ENCODE measurements around the gene LDLRAD4.
"Not testable (repeated sequence)": the region's sequence is repeated elsewhere in the genome, so short reads cannot be mapped to it uniquely, and the experiment has no call there.

Gene LDLRAD4

DNA sequence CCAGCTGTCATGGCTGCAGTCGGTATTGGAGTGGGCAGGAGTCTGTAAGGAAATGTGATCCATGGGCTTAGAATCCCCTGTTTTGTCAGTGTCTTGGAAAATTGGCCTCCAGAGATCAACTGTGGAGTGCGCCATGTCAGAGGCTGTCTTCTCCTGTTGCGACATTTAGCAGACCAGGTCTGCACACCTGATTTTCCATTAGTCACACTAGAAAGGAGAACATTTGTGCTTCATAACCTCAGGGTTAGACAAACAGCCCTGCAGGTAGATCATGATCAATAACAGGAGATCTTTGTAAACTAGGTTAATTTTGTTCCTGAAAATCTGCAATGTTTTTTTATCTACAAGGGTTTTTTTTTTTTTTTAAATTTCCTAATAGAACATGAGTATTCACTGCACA, 28.0 kb downstream of the LDLRAD4 start:
- DNase-seq (ENCODE audit: low spot score): no peak

DNA sequence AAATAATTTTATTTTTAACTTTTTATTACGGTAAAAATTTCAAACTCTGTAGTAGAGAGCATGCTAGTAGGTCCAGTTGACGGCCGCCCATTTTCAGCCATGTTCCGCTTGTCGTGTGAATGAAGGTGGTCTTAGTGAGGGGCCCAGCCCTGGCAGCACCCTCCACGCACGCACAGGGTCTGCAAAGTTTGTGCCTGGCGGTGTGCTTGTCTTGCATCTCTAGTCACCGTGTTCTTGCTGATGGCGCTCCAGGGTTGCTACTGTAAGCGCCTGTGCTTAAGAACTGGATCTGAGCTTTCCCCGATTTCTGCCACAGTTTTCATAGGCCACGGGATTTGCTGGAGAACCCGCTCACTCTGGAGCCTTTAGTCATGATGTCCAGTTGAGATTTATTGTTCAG, 28.9 kb downstream of the LDLRAD4 start:
- no peak for DNase-seq (ENCODE audit: low spot score)

DNA sequence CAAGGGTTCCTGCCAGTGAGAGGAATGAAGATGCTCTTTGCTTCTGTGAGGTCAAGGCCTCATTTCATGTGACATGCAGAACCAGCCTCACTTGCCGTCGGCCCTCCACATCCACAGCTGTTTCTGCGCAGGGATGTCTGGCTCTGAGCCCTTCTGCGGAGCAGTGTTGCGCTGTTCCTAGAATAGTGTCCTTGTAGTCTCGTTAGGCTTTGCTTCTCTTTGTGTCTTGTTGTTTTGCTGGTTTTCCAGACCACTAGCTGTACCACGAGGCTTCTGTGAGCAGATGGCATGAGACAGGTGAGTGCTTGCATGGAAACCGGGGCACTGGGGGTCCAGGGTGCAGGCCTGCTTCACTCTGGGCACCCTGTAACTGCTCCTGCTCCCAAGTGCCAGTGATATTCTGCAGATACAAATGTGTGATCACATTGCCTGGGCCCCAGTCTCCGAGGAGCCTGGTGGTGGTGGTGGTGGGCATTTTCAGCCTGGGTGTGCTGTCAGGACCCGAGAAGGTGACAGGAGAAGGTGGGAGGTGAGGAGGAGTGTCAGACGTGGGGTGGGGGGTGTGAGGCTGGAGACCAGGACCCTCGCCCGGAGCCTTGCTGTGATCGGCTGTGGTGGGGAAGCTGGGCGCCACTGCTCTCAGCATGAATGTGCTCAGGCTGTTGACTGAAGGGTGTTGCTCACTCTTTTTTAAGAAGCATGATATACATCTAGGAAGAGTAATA, 34.3 kb downstream of the LDLRAD4 start:
- DNase-seq (ENCODE audit: low spot score): no peak

DNA sequence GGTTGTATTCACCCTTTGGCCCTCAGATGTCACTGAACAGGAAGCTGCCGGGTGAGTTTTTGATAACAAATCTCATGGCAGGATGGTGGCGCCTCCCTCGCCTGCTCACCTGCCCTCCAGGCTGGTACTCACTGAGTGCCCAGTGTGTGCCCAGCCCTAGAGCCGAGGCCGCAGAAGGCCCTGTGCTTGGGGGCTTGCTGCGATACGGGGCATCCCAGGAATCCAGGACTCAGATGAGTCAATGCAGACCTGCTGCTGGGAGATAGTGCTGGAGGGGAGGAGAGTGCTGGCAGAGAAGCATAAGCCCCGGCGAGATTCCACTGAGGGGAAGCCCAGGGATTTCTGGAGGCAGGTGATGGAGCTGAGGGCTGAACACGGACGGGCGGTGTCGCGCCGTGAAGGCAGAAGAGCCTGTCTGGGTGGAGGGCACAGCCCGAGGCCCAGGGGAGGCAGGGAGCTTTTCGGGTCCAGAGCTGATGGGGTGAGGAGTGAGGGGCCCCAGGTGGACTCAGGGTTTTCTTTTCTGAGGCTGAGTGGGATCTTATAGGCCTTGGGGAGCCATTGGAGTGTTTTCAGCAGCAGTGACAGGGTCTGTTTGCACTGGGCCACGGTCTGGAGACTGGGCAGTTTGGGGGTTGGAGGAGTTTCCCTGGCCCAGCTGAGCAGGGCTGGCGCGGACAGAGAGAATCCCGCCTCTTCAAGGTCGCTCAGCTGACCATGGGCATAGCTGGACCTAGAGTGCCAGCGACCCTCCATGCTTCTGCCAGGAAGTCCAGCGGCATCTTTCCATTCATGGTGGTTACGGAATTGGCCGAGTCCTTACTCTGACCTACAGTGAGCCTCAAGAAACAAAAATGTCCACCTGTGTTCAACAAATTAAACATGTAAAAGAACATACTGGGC, 35.5 kb downstream of the LDLRAD4 start:
- no peak for DNase-seq (ENCODE audit: low spot score)

DNA sequence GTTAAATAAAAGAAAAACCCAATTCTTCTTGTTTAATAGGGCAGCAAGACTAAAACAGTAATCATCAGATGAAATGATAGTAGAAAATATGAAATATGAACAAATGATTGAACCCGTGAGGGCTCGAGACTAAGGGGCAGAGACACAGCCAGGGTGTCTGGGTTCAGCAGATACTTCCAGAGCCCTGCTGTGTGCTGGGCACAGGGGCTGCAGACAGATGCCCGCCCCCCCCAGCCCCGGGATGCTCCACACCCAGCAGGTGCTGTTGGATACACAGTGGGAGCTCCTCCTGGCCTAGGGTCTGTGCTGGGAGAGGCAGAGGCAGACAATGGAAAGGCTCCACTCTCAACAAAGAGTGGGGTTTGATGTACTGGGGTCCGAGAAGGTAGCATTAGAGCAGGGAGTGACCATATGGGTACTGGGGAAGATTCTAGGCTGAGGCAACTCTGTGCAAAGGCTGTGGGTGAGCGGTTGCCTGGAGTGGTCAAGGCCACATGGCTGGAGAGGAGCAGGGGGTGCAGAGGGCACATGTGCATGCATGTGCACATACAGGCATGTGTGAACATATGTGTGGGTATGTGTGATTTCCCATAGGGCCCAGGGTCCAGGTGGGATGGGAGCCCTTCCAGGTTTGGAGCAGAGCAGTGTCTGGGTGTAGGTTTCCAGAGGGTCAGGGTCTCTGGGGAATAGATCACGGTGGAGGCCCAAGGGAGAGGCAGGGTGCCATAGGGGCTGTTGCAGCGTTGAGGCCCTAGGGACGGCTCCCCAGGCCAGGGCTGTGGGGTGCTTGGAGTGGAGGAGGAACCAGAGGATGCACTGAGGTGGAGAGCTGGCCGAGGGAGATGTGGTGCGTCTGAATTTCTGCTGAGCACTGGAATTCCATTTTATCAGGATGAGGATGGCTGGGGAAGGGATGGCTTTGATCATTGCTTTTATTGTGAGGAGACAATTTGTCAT, 36.7 kb downstream of the LDLRAD4 start:
- DNase-seq (ENCODE audit: low spot score): no peak

DNA sequence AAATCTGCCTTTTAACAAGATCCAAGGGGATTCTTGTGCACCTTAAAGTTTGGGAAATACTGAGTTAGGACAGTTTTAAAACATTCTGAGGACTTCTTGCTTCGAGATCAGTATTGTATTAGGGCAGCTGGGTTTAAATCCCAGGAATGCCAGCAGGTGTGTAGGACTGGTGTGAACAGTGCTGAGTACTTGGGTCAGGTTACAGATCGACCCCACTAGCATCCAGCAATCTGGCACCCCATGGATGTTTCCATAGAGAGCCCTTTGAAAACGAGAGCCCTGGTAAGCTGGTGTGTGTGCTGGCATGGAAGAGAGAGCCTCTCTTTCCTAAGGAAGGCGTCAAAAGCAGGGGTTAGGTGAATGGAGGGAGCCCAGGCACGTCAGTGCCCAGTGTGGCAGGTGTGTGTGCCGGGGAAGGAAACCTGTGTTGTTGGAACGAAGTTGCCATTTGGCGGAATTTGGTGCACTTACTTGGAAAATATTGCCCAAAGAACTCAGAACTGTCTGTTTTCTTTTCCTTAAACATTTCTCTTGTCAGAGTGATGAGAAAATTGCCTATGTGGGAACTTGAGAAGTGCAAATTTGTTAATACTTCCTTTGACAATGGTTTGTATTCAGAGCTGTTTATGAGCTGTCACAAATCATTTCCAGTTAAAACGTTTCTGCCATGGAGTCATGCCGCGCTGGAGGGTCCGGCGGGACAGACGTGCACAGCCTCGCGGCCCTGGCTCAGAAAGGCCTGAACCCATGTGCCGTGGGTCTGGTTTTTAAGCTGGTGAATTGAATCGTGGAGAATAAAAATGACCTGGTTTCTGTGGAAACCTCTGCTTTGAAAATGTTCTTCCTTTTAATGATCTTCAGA, 38.1 kb downstream of the LDLRAD4 start:
- no peak for DNase-seq (ENCODE audit: low spot score)

DNA sequence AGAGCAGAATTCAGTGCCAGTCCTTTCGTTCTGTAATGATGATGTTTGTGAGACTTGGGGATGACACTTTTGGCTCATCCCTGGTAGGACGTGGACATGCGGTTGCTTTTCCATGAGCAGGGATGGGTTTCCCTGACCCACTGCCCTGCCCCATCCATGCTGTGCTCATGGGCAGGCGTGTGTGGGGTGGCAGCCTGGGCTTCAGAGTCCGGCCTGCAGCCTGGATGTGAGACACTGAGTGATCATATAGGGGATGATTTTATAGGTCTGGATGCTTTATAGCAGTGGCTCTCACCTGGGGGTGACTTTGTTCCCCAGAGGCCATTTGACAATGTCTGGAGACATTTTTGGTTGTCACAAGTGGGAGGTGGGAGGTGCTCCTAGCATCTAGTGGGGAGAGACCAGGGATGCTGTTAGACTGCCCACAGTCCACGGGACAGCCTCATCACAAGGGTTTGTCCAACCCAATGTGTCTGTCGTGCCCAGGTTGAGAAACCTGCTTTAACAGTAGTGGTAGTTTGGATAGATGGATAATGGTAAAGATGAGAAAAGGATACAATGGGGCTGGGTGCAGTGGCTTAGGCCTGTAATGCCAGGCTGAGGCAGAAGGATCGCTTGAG, 38.9 kb downstream of the LDLRAD4 start:
- DNase-seq (ENCODE audit: low spot score): no peak

DNA sequence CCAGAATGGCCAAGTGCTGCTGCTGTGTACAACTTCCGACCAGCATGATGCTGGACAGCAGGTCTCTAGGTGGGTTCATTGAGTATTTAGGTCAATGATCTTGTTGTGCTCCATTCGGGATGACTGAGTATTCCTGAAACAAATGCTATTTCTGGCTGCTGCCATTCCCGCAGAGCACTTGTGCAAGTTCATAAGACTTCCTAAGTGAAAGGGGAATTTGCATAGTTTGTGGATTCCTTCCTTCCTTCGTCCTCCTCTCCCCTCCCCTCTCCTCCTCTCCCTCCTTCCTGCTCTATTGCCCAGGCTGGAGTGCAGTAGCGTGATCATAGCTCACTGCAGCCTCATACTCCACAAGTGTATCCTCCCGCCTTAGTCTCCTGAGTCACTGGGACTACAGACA, 40.4 kb downstream of the LDLRAD4 start:
- no peak for DNase-seq (ENCODE audit: low spot score)

DNA sequence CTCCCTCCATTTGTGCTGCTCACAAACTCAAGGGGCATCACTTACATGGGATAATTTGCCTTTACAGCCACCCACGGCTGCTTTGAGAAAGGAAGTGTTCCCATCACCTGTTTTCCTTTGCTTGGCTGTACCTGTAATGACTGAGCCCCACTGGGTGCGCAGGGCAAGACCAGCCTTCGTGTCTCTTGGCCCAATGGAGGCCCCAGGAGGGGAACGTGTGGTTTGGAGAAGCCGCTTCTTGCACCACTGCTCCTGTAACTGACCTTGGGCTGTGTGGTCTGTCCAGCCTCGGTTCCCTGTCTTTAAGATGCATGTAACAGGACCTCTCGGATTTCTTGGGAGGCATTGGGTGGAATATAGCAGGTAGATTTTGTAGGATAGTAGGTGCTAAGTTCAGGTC, 41.1 kb downstream of the LDLRAD4 start:
- no peak for DNase-seq (ENCODE audit: low spot score)

DNA sequence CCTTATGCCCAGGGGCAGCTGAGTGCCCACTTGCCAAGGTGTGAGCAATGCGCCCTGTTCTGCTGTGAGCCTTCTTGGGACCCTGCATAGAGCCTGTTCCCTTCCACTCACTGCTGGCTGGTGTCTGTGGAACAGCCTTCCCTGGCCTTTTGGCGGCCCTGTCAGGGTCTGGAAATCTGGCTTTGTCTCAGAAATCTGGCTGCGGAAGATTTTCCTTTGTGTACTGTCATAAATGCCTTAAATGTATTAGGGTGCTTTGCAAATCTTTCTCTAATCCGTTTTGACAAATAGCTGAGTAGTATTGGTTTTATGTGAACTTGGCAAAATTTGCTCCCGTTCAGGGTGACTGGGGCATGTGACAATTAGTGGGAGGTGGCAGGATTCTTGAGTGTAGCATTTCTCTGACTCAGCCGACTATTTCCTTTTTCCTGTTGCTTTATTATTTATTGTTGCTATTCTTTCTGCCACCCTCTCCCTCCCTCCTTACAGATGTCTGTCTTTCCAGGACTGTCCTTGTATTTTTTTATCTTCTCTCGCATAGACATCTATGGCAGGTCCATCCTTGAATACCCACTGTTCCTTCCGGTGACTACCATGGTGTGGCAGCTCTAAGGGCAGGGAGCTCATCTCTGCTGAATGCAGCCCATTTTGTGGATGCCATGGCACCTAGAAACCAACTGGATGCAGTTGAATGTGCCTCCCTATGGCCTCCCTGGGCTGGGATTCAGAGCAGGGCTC, 41.8 kb downstream of the LDLRAD4 start:
- peak; percentile 13 for DNase-seq (ENCODE audit: low spot score)

DNA sequence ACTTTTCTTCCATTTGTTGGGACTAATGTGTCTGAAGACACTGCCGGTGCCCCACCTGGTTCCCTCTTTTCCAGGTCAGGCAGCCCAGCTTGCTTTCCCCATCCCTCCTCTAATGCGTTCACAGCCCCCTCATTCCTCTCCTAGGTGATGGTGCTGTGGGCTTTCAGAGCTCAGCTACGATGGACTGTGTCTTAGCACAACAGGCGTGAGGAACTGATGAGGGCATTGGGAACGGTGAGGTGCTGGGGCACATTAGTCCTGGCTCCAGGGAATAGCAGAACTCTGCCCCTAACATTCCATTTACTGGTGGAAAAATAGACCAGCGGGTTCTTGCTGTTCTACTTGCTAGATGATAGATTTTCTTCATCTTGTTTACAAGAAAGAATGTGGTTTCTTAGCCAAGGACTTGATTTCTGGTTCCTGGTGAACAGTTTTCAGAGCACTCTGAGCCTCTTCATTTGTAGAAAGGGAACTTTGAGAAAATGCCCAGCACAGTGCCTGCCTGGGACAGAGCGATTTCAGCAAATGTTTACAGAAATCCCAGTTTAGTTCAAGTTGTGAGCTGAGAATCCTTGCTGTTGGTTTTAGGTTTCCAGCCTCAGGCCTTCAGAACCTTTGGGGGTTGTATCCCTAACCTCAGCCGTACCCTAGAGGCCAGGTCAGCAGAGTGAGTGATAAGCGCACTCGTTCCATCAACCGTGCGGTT, 42.5 kb downstream of the LDLRAD4 start:
- no peak for DNase-seq (ENCODE audit: low spot score)

DNA sequence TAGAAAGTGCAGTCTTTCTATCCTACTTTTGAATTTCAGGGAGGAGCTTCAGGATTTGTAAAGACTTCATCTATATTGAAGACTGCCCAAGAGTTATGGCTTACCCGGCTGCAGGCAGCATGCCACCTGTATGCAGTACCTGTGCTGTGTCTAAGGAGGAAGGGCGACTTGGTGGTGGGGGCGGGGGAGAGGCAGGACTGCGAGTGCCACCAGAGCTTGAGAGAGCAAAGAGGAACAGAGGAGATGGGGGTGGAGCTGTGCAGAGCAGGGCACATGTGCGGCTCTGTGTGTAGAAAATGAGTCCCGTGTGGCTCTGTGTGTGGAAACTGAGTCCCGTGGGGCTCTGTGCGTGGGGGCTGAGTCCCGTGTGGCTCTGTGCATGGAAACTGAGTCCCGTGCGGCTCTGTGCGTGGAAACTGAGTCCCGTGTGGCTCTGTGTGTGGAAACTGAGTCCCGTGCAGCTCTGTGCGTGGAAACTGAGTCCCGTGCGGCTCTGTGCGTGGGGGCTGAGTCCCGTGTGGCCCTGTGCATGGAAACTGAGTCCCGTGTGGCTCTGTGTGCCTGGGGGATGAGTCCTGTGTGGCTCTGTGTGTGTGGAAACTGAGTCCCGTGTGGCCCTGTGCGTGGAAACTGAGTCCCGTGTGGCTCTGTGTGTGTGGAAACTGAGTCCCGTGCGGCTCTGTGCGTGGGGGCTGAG, 43.2 kb downstream of the LDLRAD4 start:
- DNase-seq (ENCODE audit: low spot score): no peak

DNA sequence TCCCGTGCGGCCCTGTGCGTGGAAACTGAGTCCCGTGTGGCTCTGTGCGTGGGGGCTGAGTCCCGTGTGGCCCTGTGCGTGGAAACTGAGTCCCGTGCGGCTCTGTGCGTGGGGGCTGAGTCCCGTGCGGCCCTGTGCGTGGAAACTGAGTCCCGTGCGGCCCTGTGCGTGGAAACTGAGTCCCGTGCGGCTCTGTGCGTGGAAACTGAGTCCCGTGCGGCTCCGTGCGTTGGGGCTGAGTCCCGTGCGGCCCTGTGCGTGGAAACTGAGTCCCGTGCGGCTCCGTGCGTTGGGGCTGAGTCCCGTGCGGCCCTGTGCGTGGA, 43.8 kb downstream of the LDLRAD4 start:
- DNase-seq (ENCODE audit: low spot score): not testable (repeated sequence)

DNA sequence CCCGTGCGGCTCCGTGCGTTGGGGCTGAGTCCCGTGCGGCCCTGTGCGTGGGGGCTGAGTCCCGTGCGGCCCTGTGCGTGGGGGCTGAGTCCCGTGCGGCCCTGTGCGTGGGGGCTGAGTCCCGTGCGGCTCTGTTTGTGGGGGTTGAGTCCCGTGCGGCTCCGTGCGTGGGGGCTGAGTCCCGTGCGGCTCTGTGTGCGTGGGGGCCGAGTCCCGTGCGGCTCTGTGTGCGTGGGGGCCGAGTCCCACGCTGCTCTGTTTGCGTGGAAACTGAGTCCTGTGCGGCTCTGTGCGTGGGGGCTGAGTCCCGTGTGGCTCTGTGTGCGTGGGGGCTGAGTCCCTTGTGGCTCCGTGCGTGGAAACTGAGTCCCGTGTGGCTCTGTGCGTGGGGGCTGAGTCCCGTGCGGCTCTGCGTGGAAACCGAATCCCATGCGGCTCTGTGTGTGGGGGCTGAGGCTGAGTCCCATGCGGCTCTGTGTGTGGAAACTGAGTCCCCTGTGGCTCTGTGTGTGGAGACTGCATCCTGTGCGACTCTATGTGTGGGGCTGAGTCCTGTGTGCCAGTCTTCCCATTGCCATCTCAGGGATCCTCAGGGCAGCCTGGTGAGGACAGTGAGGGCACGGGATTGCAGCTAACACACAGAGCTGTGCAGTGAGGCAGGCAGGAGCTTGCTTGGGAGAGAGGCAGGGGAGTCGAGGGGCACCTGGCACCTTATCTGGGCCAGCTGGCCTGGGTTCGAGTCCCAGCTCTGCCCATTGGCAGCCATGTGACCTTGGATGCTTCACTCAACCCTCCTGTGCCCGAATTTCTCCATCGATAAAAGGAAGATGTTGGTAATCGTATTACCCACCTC, 44.5 kb downstream of the LDLRAD4 start:
- no peak for DNase-seq (ENCODE audit: low spot score)

DNA sequence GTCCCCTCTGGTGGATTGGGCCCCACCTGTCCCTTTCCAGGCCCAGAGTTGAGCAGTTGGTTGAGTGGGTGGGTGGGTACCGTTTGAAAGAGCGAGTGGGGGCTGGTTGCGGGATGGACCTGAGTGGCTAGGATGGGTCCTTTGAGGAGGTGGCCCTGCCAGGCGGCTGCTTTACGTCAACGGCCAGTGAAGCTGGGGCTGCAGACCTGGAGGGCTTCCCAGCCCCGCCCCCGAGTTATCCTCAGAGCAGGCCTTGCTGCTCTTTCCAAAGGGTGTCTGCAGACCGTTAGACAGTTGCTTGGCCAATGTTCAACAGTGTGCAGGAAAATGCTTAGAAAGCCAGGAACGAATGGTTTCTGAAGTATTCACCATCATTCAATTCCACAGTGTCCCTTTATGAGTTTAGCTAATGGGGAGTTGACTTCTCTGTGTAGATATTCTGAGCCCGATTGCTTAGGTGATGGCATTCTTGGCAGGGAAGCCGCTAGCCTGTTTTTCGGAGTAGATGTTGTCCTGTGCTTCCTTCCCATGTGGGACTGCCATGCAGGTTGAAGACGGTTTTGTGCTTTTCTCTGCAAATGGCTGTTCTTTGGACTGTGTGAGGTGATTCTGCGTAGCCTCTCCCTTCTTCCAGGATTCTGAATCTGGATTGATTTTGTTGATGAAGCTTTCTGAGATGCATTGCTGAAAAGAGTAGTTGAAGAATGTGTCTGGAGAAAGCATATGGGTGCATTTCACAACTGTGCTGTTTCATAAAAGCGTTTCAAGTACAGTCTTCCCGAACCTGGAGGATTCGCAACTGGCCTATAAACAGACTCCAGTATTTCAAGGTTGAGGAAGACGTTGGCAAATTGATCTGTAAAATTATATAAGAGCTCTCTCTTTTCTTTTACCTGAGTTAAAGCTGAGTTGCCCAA, 45.8 kb downstream of the LDLRAD4 start:
- no peak for DNase-seq (ENCODE audit: low spot score)

DNA sequence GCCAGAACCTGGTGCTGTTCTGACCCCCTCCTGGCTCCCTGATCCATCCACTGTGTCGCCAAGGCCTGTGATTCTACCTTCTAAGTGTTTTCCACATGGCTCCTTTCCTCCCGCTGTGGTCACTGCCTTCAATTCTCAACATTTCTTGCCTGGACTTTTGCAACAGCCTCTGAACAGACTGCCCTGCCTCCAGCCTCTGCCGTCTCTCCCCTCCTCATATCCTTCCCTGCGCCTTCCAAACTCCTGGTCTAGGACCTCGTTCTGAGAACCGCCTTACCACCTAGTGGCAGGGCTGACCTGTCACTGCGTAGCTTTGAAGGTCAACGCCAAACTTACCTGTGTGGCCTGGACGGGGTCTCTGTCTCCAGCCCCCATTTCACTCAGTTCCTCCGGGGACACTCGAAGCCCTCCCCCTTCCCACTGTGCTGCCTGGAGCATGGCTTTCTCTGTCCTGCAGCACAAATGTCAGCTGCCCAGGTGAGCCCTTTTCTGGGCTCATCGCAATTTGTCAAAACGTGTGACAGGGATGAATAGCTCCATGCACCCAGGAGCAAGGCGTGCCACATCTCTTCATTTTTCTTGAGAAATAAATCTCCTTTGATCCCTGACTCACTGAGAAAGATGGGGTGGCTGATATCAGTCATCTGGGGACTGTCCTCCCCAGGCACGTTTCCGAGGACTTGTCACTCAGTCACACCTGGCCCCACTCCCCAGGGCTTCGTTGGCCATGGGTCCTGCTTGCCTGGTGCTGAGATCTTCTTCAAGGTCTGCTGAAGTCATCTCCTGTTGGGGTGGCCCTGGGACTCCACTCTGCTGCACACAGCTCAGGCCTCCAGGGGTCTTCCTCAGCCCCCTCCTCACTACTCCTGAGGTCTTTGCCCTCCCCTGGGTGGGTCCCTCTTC, 46.7 kb downstream of the LDLRAD4 start:
- no peak for DNase-seq (ENCODE audit: low spot score)
